Measurements from ENCODE around the gene ZNF22.

ZNF22 gene

GRCh38 chr10:45000752-45001380 is at the start of gene ZNF22:
ZNF22 (plus strand) TSS chr10:45000923; CDS start chr10:45003369, 2,446 bp downstream.
- DNase-seq (ENCODE audit: low read depth): peak; percentile 45

GRCh38 chr10:44951576-44952226 is 49.0 kb upstream of the ZNF22 start:
- DNase-seq (ENCODE audit: low read depth): no peak

GRCh38 chr10:44952779-44953231 is 47.9 kb upstream of the ZNF22 start:
- DNase-seq (ENCODE audit: low read depth): no peak

GRCh38 chr10:44954042-44954441 is 46.7 kb upstream of the ZNF22 start:
- no peak for DNase-seq (ENCODE audit: low read depth)

GRCh38 chr10:44954962-44955361 is 45.8 kb upstream of the ZNF22 start:
- no peak for DNase-seq (ENCODE audit: low read depth)

- DNase-seq (ENCODE audit: low read depth): no peak
Measured at GRCh38 chr10:44955413-44956070, 45.2 kb upstream of the ZNF22 start.

GRCh38 chr10:44956226-44956625 is 44.5 kb upstream of the ZNF22 start:
- no peak for DNase-seq (ENCODE audit: low read depth)

- no peak for DNase-seq (ENCODE audit: low read depth)
Measured at GRCh38 chr10:44956717-44957706, 43.7 kb upstream of the ZNF22 start.

GRCh38 chr10:44958196-44958897 is 42.4 kb upstream of the ZNF22 start:
- no peak for DNase-seq (ENCODE audit: low read depth)

- no peak for DNase-seq (ENCODE audit: low read depth)
Measured at GRCh38 chr10:44958898-44959246, 41.9 kb upstream of the ZNF22 start.

GRCh38 chr10:44959247-44960087 is 41.3 kb upstream of the ZNF22 start, which contains the start of gene RASSF4:
RASSF4 (plus strand) TSS chr10:44959802; CDS start chr10:44970203, 10,401 bp downstream.
- DNase-seq (ENCODE audit: low read depth): peak; percentile 73

- DNase-seq (ENCODE audit: low read depth): no peak
Measured at GRCh38 chr10:44960088-44960460, 40.6 kb upstream of the ZNF22 start.

GRCh38 chr10:44960482-44961229 is 40.1 kb upstream of the ZNF22 start:
- no peak for DNase-seq (ENCODE audit: low read depth)

- no peak for DNase-seq (ENCODE audit: low read depth)
Measured at GRCh38 chr10:44961230-44961571, 39.5 kb upstream of the ZNF22 start.

GRCh38 chr10:44961931-44962750 is 38.6 kb upstream of the ZNF22 start:
- no peak for DNase-seq (ENCODE audit: low read depth)

GRCh38 chr10:44962870-44963738 is 37.6 kb upstream of the ZNF22 start:
- DNase-seq (ENCODE audit: low read depth): no peak

- DNase-seq (ENCODE audit: low read depth): no peak
Measured at GRCh38 chr10:44963772-44964633, 36.7 kb upstream of the ZNF22 start.

Data from stimulated activated CD8-positive, alpha-beta memory T cell treated with anti-CD3 and anti-CD28 coated beads, Interleukin-15, amount 100 ng/mL, for 24 hours (primary cell).